GM21360 (cell line): ENCODE results near the gene EXD3.
"Not testable (repeated sequence)": the region's sequence is repeated elsewhere in the genome, so short reads cannot be mapped to it uniquely, and the experiment has no call there.

Experiments used
- ATAC-seq: cut with Tn5 transposase; IDR thresholded peaks from one replicate; pipeline ENCODE4 v1.9.1; 2021; ENCODE audit warnings: mild to moderate bottlenecking, moderate library complexity; ENCODE audit not compliant: unreplicated experiment

Gene EXD3

DNA sequence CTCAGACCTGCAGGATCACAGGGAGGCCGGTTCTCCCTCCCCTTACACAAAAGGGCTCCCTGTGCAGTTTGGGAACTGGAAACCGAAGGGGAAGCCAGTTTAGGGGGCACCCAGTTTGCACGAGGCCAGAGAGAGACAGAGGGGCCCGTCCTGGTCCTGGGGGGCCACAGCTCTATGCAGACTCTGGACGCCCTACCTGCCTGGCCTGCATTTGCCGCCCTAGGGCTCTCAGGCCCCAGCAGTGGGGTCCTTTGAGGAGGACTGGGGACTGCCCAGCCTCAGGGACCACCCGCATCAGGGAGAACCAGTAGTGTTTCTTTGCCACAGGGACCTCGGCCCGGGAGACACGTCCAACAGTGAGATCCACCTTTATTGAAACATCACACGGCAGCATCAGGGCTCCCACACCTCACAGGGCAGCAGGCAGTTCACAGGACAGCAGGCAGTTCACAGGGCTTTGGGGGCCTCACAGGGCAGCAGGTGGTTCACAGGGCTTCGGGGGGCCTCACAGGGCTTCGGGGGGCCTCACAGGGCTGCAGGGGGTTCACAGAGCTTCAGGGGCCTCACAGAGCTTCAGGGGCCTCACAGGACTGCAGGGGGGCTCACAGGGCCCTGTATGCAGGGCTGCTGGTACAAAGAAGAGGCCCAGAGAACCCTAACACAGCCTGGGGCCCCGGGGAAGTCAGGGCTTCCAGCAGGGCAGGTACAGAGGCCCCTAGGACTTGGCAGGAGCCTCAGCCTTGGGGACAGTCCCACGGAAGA is 36.8 kb upstream of the EXD3 start:
- no peak for ATAC-seq

DNA sequence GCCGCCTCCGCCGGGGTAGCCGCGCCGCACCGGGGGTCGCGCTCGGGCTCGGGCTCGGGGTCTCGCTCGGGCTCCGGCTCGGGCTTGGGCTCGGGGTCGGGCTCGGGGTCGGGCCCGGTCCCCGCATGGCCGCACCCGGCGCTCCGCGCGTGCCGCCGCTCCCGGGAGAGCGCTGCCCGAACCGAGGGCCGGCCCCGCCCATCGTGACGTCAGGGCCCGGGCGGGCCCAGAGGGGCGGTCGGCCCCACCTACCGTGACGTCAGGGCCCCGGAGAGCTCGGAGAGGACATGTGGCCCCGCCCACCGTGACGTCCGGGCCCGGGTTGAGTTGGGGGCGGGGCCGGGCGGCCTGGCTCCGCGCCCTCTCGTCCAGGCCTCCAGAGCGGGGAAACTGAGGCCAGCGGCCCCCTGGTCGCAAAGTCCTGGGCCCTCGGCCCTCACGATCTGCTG is 36.2 kb upstream of the EXD3 start, which contains the start of gene NSMF:
NSMF (minus strand) TSS at position 183 of the 449 bp plus-strand sequence. CDS start 232 bp downstream, outside the sequence.
- ATAC-seq = peak; percentile 70

- peak; percentile 1 for ATAC-seq
These were observed 35.5 kb upstream of the EXD3 start for GRCh38 chr9:137458194-137459151.

DNA sequence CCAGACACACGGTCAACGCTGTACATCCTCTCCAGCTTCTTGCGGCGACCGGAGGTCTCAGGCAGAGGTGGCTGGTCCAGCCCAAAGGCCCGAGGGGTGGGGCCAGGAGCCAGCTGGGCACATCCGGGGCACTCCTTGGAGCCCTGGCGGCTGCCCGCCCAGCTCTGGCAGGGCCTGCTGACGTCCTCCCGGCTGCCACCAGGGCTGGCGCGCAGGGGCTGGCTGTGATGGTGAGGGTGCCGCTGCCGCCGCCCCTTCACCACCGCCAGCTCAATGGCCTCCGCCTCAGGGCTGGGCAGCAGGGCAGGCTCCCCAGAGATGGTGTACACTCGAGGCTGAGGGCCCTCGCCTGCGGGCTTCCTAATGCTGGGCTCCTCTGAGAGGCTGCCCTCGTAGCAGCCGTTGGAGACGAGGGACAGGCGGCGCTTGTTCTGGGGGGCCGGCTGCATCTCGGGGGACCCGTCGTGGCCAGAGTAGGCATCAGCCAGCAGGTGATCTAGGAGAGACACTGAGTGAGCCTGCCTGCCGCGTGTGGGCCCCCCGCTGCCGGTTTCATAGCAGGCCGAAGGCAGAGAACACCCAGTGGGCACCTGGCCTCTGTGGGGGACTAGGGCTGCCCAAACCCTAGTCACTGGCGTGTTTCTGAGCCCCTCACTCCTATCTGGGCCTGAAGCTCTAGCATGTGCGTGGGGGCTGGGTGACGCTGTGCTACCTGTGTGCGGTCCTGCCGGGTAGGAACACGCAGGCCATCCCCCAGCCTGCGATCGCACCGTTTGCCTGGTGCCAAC is 34.6 kb upstream of the EXD3 start:
- no peak for ATAC-seq

- no peak for ATAC-seq
These were observed 34.0 kb upstream of the EXD3 start for GRCh38 chr9:137456864-137457405.

- no peak for ATAC-seq
These were observed 33.3 kb upstream of the EXD3 start for GRCh38 chr9:137456061-137456863.

GRCh38 chr9:137455359-137455991 is 32.5 kb upstream of the EXD3 start:
- ATAC-seq = no peak

- no peak for ATAC-seq
These were observed 31.8 kb upstream of the EXD3 start for GRCh38 chr9:137454597-137455358.

- no peak for ATAC-seq
These were observed 31.2 kb upstream of the EXD3 start for GRCh38 chr9:137454145-137454596.

DNA sequence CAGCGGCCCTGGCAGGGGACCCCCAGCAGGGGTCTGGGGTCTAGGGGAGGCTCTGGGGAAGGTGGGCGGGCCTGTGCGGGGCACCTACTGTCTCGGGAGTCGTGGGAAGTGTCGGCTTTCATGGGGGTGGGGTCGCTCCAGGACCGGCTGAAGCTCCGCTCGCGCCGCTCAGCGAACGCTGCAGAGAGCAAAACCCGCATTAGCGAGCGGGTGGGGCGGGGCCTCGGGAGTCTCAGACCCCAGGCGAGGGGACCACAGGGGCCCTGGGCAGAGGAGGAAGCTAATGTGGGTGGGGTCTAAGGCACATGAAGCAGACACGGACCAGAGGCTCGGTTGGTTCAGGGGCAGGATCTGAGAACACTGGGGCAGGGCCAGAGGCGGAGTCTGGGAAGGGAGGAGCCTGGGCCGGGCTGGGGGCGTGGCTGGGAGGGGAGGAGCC is 30.7 kb upstream of the EXD3 start:
- ATAC-seq = no peak

GRCh38 chr9:137452761-137453642 is 30.0 kb upstream of the EXD3 start:
- ATAC-seq = no peak

DNA sequence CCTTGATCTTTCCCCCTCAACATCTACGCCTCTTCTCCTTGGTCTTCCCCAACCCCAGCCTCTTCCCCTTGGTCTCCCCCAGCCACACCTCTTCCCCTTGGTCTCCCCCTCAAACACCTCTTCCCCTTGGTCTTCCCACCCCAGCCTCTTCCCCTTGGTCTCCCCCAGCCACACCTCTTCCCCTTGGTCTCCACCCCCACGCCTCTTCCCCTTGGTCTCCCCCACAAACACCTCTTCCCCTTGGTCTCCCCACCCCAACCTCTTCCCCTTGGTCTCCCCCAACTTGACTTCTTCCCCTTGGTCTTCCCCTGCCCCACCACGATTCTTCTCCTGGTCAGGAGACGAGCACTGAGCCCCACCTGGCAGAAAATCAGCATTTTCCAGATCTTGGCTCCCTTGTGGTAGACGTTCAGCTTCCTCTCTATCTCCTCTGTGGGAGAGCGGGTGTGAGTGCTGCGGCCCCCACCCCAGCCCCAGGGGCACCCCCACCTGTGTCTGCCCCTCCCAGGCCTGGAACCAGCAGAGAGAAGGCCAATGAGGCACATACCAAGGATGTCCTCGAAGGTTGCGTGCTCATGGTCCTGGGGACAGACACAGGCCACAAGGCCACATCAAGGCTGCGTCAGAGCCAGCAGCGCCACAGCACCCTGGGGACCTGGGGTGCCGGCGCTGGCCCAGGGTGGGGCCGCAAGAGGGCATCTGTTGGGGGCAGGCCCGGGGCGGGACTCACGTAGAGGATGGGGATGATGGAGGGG is 29.2 kb upstream of the EXD3 start:
- no peak for ATAC-seq

- ATAC-seq = not testable (repeated sequence)
These were observed 28.5 kb upstream of the EXD3 start for GRCh38 chr9:137451264-137452005.

GRCh38 chr9:137450539-137451222 is 27.7 kb upstream of the EXD3 start:
- not testable (repeated sequence) for ATAC-seq

DNA sequence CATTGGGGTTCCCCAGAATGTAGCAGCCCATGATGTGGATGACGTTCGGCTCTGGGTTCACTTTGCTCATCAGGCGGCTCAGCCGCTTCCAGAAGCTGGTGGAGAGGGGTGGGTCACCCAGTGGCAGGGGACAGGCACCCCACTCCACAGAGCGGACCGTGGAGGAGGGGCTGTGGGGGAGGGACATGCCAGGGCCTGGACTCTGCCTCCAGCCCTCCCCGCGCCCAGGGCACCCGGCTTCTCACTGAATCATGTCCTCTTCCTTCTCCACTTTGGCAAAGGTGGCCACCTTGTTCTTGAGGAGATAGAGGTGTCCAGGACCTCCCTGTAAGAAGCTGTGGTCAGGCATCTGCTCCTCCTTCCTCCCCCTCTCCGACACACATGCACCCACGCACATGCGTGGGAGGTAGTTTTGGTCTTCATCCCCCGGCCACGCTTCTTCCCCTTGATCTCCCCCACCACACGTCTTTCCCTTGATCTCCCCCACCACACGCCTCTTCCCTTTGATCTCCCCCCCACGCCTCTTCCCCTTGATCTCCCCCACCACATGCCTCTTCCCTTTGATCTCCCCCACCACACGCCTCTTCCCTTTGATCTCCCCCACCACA is 27.1 kb upstream of the EXD3 start:
- ATAC-seq = no peak
